ENCODE results near the gene ADGRE1. TPM values are rescaled to one million over a fixed set of nuclear protein-coding genes. Genes with fewer than 3 reads are reported as not detected.

ADGRE1 gene
- total RNA-seq, 1 experiment from 2014 or later = 36.0 TPM

- DNase-seq (ENCODE audit: low spot score) = no peak
Measured at GRCh38 chr19:6952956-6953355, 65.6 kb downstream of the ADGRE1 start.

DNA sequence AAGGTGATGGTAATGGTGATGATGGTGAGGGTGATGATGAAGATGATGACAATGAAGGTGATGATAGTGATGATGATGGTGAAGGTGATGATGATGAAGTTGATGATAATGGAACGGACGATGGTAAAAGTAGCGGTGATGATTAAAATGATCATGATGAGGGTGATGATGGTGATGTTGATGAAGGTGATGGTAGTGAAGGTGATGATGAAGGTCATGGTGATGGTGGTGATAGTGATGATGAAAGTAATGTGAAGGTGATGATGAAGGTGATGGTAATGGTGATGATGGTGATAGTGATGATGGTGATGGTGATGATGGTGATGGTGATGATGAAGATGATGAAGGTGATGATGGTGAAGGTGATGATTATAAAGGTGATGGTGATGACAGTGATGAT lies 67.7 kb downstream of the ADGRE1 start:
- no peak for DNase-seq (ENCODE audit: low spot score)

DNA sequence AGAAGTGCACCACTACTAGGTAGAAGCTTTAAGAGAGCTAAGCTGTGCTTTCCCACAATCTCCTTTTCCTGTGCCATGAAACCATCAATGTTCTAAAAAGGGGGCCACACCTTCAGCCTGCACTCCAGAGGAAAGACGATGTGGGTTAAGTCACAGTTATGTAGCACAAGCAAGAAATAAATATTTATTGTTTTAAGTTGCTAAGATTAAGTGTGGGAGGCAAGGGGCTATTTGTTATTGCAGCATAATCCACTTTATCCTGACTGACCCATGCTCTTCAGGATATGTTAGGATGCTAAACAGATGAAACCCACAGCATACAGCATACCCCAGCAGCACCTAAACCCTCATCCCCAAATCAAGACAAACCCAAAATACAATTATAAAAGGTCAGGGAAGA lies 69.2 kb downstream of the ADGRE1 start:
- DNase-seq (ENCODE audit: low spot score) = no peak

- no peak for DNase-seq (ENCODE audit: low spot score)
Measured at GRCh38 chr19:6958791-6959190, 71.4 kb downstream of the ADGRE1 start.

DNA sequence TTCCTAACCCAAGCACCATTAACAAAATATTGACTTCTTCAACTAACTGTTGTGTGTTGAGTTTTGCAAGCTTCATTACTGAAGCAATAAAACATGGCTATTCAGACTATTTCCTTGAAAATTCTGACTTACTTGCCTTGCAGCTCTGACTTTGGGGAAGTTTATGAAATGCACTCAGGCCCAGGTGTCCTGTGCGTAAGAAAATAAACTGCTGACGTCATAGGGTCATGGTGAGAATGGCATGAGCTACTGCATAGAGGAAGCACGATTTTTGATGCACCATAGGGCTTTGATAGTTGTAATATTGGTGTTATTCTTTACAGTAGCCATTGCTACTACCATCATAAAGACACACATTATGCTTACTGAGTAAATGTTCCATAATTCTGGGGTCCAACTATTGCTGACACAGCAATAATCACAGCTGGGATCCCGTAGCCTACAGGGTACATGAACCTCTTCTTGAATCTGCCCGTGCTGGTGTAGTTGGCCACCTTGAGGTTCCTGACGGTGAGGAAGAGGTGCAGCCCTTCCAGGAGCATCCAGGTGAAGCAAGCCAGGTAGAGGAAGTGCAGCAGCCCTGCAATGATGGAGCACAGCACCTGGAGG lies 76.0 kb downstream of the ADGRE1 start:
- DNase-seq (ENCODE audit: low spot score) = no peak

- DNase-seq (ENCODE audit: low spot score) = peak; percentile 33
Measured at GRCh38 chr19:6963937-6964336, 76.6 kb downstream of the ADGRE1 start.

GRCh38 chr19:6967967-6968366 lies 80.6 kb downstream of the ADGRE1 start:
- DNase-seq (ENCODE audit: low spot score) = no peak

GRCh38 chr19:6969490-6969889 lies 82.1 kb downstream of the ADGRE1 start:
- no peak for DNase-seq (ENCODE audit: low spot score)

GRCh38 chr19:6970021-6970420 lies 82.6 kb downstream of the ADGRE1 start:
- DNase-seq (ENCODE audit: low spot score) = no peak

DNA sequence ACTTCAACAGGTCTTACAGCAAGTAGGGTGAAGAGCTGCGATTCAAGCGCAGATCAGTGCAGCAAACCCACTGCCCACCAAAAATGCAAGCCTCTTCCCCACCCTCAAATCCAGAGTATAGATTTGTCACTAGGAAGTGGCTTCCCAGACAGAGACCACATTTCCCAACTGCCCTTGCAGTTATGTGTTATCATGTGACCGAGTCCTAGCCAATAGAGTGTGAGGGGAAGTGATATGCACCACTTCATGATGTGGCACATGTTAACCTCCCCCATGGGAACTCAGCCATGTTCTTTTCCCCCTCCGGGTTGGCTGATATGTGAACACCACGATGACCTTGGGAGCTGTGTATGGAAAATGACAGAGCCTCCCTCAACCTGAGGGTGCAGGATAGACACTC lies 83.1 kb downstream of the ADGRE1 start:
- peak; percentile 72 for DNase-seq (ENCODE audit: low spot score)

DNA sequence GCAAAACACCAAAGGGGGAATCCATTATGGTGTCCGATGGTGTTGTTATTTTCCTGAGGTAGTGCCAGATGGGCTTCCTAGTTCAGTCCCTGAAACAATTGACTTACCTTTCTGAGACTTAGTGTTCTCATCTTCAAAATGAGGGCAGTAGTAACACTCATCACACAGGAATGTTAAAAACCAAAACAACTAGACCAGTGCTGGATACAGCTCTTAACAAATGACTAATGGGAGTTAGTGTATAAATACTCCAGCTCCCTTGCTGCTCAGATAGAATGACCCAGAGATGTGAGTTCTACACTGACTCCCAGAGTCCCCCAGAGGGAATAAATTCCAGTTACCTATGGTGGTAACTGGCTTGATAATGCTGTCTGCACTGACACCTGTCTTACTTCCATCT lies 84.0 kb downstream of the ADGRE1 start:
- peak; percentile 84 for DNase-seq (ENCODE audit: low spot score)

DNA sequence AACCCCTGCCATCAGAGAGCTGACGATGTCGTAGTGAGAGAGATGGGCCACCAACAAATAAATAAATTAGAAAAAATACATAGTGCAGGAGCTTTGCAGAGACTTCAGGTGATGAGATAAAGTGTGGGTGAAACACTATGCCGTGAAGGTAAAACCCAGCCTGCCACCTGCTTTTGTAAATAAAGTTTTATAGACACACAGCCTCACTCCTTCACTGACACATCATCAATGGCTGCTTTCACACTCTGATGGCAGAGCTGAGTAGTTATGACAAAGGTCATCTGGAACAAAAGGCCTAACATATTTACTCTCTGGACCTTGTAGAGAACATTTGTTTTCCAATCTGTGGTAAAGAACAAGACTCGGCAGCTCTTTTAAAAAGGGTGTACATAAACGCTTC lies 88.8 kb downstream of the ADGRE1 start:
- no peak for DNase-seq (ENCODE audit: low spot score)

DNA sequence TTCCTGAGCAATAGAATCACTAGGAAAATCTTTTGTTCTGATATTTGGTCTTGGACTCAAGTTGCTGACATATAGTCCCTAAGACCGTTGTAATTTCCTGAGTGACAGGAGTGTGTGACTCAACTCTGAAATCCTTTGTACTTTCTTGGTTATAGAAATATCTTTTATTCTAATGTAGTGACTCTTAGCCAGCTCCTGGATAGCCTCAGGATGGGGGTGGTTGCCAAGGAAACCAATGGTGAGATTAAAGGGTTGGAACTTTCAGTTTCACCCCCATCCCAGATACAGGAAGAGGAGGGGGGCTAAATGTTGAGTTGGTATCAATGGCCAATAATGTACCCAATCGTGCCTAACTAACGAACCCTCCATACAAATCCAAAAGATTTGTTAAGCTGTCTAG lies 92.0 kb downstream of the ADGRE1 start:
- no peak for DNase-seq (ENCODE audit: low spot score)

GRCh38 chr19:6983448-6983847 lies 96.1 kb downstream of the ADGRE1 start:
- no peak for DNase-seq (ENCODE audit: low spot score)

- no peak for DNase-seq (ENCODE audit: low spot score)
Measured at GRCh38 chr19:6987850-6988249, 100.5 kb downstream of the ADGRE1 start.

- DNase-seq (ENCODE audit: low spot score) = no peak
Measured at GRCh38 chr19:6988257-6988656, 100.9 kb downstream of the ADGRE1 start.

Other genes with a start within 250 kb of the ADGRE1 start
- gene TNFSF14, start 217.4 kb upstream of the ADGRE1 start, total RNA-seq (2014; rRNA removed; shearing (Covaris generic)) = 0.04 TPM in 1 of 2 replicates, not detected in the other
- gene C3, start 166.9 kb upstream of the ADGRE1 start, total RNA-seq (2014; rRNA removed; shearing (Covaris generic)) = 4.7 and 9.1 TPM in 2 replicates
- 65.4 and 81.8 TPM in 2 replicates for gene GPR108, start 150.0 kb upstream of the ADGRE1 start, total RNA-seq (2014; rRNA removed; shearing (Covaris generic))
- 29.5 and 91.7 TPM in 2 replicates for gene TRIP10, start 147.9 kb upstream of the ADGRE1 start, total RNA-seq (2014; rRNA removed; shearing (Covaris generic))
- not detected in 2 replicates for gene SH2D3A, start 120.1 kb upstream of the ADGRE1 start, total RNA-seq (2014; rRNA removed; shearing (Covaris generic))
- 0.06 TPM in 1 of 2 replicates, not detected in the other for gene VAV1, start 114.9 kb upstream of the ADGRE1 start, total RNA-seq (2014; rRNA removed; shearing (Covaris generic))
- not detected in 2 replicates for gene MBD3L2B, start 133.9 kb downstream of the ADGRE1 start, total RNA-seq (2014; rRNA removed; shearing (Covaris generic))
- gene MBD3L5, start 143.0 kb downstream of the ADGRE1 start, total RNA-seq (2014; rRNA removed; shearing (Covaris generic)) = not detected in 2 replicates
- gene MBD3L4, start 152.6 kb downstream of the ADGRE1 start, total RNA-seq (2014; rRNA removed; shearing (Covaris generic)) = not detected in 2 replicates
- gene MBD3L2, start 161.7 kb downstream of the ADGRE1 start, total RNA-seq (2014; rRNA removed; shearing (Covaris generic)) = not detected in 2 replicates
- not detected in 2 replicates for gene MBD3L3, start 171.1 kb downstream of the ADGRE1 start, total RNA-seq (2014; rRNA removed; shearing (Covaris generic))
- gene ZNF557, start 182.1 kb downstream of the ADGRE1 start, total RNA-seq (2014; rRNA removed; shearing (Covaris generic)) = 14.2 and 17.7 TPM in 2 replicates